ENCODE measurements around the gene TEX22. TPM values are rescaled to one million over a fixed set of nuclear protein-coding genes. Genes with fewer than 3 reads are reported as not detected.

Gene TEX22
- total and polyA plus RNA-seq, 4 donors: 0.02 to 0.14 (median 0.08) TPM; not detected in 1

GRCh38 chr14:105436402-105436801, 38.1 kb downstream of the TEX22 start:
- WGBS: 94% methylated on average over 12 of the region's 12 CpGs
- DNase-seq (ENCODE audit: low spot score): no peak
- TF ChIP-seq JUND (IDR thresholded peaks at IDR 0.05) (no peak), HNF4G (IDR thresholded peaks at IDR 0.05) (no peak), FOXA2 (IDR thresholded peaks at IDR 0.05) (no peak), HNF4A (conservative IDR thresholded peaks at IDR 0.05) (no peak), FOXA1 (IDR thresholded peaks at IDR 0.05) (no peak), RAD21 (IDR thresholded peaks at IDR 0.05) (no peak), EGR1 (IDR thresholded peaks at IDR 0.05; ENCODE audit: low read depth in 2 of 2) (no peak), NR2F2 (IDR thresholded peaks at IDR 0.05) (no peak), YY1 (IDR thresholded peaks at IDR 0.05) (no peak), GABPA (IDR thresholded peaks at IDR 0.05 in 1 of 2, conservative IDR thresholded peaks at IDR 0.05 in 1 of 2) (no peak), SP1 (IDR thresholded peaks at IDR 0.05) (no peak), RXRA (IDR thresholded peaks at IDR 0.05) (no peak), ATF3 (IDR thresholded peaks at IDR 0.05) (no peak)
- TF ChIP-seq, protein P1, sequence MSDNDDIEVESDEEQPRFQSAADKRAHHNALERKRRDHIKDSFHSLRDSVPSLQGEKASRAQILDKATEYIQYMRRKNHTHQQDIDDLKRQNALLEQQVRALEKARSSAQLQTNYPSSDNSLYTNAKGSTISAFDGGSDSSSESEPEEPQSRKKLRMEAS (IDR thresholded peaks at IDR 0.05): no peak
- TF ChIP-seq, protein P2, sequence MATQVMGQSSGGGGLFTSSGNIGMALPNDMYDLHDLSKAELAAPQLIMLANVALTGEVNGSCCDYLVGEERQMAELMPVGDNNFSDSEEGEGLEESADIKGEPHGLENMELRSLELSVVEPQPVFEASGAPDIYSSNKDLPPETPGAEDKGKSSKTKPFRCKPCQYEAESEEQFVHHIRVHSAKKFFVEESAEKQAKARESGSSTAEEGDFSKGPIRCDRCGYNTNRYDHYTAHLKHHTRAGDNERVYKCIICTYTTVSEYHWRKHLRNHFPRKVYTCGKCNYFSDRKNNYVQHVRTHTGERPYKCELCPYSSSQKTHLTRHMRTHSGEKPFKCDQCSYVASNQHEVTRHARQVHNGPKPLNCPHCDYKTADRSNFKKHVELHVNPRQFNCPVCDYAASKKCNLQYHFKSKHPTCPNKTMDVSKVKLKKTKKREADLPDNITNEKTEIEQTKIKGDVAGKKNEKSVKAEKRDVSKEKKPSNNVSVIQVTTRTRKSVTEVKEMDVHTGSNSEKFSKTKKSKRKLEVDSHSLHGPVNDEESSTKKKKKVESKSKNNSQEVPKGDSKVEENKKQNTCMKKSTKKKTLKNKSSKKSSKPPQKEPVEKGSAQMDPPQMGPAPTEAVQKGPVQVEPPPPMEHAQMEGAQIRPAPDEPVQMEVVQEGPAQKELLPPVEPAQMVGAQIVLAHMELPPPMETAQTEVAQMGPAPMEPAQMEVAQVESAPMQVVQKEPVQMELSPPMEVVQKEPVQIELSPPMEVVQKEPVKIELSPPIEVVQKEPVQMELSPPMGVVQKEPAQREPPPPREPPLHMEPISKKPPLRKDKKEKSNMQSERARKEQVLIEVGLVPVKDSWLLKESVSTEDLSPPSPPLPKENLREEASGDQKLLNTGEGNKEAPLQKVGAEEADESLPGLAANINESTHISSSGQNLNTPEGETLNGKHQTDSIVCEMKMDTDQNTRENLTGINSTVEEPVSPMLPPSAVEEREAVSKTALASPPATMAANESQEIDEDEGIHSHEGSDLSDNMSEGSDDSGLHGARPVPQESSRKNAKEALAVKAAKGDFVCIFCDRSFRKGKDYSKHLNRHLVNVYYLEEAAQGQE (IDR thresholded peaks at IDR 0.05): no peak
- H3K9ac ChIP-seq (ENCODE audit: low read depth in 1 of 2, low read length in 2 of 2): no peak overlapping the region
- no peak overlapping the region for H3K4me3 ChIP-seq (ENCODE audit: low read depth in 1 of 3, low read length in 3 of 3)
- no peak overlapping the region for H3K27ac ChIP-seq (ENCODE audit: low read depth in 1 of 2, low read length in 2 of 2)
- H3K9me3 ChIP-seq (ENCODE audit: control insufficient read depth in 4 of 4, low read length in 3 of 4): no peaks in the 10 kb centered on the region
- no peaks in the 10 kb centered on the region for H3K27me3 ChIP-seq (ENCODE audit: control insufficient read depth in 4 of 4, insufficient read depth in 4 of 4, low read length in 3 of 4)
- H3K4me1 ChIP-seq (ENCODE audit: control insufficient read depth in 4 of 4, insufficient read depth in 4 of 4, low read length in 3 of 4): peaks cover under 1 to 16% (median 11%) of the 10 kb centered on the region in 4 donors
- peaks cover 0 to 4% (median 0%) of the 10 kb centered on the region in 4 donors for H3K36me3 ChIP-seq (ENCODE audit: control insufficient read depth in 4 of 4, insufficient read depth in 3 of 4, low read depth in 1 of 4, low read length in 3 of 4)

DNA sequence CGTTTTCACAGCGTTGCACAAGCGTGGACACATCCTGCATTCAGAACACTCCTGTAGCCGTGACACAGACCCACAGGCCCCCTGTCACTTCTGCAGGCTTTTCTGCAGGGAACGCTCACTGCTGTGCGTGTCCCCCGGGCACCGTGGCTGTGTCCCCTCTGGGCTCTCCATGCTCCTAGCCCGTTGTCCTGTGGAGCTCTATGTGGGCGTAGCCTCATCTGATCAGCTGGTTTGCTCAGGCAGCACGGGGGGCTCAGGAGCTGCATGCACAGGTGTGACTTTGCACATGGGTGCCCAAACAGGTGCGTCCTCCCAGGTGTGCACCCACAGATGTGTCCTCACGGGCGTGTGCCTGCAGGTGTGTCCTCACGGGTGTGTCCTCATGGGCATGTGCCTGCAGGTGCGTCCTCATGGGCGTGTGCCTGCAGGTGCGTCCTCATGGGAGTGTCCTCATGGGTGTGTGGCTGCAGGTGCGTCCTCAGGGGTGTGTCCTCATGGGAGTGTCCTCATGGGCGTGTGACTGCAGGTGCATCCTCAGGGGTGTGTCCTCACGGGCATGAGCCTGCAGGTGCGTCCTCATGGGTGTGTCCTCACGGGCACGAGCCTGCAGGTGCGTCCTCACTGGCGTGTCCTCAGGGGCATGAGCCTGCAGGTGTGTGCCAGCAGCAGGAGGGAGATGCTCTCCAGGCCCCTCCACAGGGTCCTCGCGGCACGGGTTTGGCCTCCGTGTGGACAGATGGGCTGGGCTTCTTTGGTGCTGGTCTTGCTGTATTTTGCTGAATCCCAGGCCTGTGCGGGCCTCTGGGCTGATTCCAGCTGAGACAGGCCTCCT, 38.8 kb downstream of the TEX22 start:
- H3K9me3 ChIP-seq (ENCODE audit: control insufficient read depth in 4 of 4, low read length in 3 of 4): no peaks in the 10 kb centered on the region
- H3K4me3 ChIP-seq (ENCODE audit: low read depth in 1 of 3, low read length in 3 of 3): no peak overlapping the region
- DNase-seq (ENCODE audit: low spot score): no peak
- H3K36me3 ChIP-seq (ENCODE audit: control insufficient read depth in 4 of 4, insufficient read depth in 3 of 4, low read depth in 1 of 4, low read length in 3 of 4): peaks cover 0 to 4% (median 0%) of the 10 kb centered on the region in 4 donors
- no peak overlapping the region for H3K27ac ChIP-seq (ENCODE audit: low read depth in 1 of 2, low read length in 2 of 2)
- no peaks in the 10 kb centered on the region for H3K27me3 ChIP-seq (ENCODE audit: control insufficient read depth in 4 of 4, insufficient read depth in 4 of 4, low read length in 3 of 4)
- peaks cover 0 to 16% (median 10%) of the 10 kb centered on the region in 4 donors for H3K4me1 ChIP-seq (ENCODE audit: control insufficient read depth in 4 of 4, insufficient read depth in 4 of 4, low read length in 3 of 4)
- WGBS: 88% methylated on average over 31 of the region's 31 CpGs
- no peak overlapping the region for H3K9ac ChIP-seq (ENCODE audit: low read depth in 1 of 2, low read length in 2 of 2)
- TF ChIP-seq SP1 (IDR thresholded peaks at IDR 0.05) (no peak), JUND (IDR thresholded peaks at IDR 0.05) (no peak), RXRA (IDR thresholded peaks at IDR 0.05) (no peak), ATF3 (IDR thresholded peaks at IDR 0.05) (no peak)

Measured in liver (tissue), 9 donors.